NCI-H526 (cell line): ENCODE measurements around the gene DOCK3.
"Not testable (repeated sequence)": the region's sequence is repeated elsewhere in the genome, so short reads cannot be mapped to it uniquely, and the experiment has no call there.

Experiments used
- DNase-seq, 2 experiments: peaks; one replicate each; lab custom pipeline; 2025; lab: John Stamatoyannopoulos, UW

DOCK3 gene

DNA sequence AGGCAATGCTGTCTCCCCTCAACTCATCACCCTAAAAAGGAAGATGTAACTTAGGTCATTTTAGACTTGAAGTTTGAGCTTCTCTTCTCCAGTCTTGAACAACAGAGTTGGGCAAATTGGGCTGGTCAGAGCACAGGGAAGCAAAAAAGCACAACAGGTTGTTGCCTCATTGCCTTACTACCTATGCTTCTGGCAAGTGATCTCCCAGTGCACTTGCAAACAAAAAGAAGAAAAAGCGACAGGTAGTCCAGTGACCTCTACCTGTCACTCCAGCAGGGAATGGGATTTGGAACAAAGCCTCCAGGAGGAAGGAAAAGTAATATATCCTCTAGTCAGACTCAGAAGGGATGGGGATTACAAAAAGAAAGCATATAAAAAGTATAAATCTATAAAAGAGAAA lies 550.1 kb downstream of the DOCK3 start:
- DNase-seq, result no peak

DNA sequence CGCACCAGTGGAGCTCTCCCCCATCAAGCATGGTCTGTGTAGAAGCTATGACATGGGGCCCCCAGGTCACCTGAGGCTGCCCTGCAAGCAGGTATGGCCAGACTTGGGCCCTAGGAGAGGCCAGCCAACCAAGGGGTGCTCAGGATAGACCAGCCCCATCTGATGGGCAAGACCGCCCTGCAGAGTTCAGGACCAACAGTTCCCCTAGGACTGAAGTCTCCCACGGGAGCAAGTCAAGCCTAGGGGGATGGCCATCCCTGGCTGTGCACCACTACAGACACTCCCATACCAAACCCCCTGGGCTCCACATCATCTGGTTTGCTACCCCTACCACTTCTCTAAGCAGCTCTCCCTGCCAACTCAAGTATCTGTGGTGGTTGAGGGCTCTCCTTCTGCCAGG lies 568.2 kb downstream of the DOCK3 start:
- DNase-seq, result no peak

DNA sequence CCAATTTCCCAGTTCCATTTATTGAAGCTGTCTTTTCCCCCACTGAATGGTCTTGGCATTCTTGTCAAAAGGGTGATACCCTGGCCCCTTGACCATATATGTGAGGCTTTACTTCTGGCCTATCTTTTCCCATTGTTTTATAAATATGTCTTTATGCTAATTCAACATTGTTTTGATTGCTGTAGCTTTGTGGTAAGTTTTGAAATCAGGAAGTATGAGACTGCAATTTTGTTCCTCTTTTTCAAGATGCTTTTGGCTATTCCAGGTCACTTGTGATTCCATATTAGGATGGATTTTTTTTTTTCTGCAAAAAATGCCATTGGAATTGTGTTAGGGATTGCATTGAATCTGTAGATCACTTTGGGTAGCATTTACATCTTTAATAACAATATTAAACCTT lies 569.2 kb downstream of the DOCK3 start:
- DNase-seq, result no peak

DNA sequence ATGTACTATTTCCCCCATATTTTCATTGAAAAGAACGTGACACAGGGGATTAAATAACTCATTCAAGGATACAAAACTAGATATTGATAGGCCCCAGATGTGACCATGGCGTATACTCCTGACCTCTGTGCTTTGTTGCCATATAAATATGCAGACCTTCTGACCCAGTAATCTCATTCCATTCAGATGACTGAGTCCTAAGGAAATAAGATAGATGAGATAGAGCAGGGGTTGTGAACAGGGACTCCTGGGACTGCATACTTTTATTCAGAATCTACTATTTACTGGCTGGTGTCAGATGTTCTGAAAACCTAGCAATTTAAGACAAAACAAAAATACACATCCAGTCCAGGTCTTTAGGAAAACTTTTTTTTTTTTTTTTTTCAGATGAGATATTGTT lies 571.1 kb downstream of the DOCK3 start:
- no peak for DNase-seq

DNA sequence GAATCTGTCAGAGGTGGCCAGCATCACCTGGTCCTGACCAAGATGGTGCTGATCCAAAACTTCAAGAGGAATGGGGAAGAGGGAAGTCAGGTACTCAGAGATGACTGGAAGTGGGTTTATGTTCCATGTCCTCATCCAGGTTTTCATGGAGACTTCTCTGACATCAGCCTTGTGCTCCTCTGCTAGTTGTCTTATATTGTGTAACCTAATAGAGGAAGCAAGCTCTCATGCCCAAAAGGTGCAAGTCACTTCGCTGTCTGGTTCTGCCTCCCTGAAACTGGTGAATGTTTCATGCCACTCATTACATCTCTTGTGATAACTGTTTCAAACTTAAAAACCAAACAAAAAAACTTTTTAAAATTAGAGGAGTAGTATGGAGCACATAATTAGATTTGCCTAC lies 583.1 kb downstream of the DOCK3 start:
- no peak for DNase-seq

DNA sequence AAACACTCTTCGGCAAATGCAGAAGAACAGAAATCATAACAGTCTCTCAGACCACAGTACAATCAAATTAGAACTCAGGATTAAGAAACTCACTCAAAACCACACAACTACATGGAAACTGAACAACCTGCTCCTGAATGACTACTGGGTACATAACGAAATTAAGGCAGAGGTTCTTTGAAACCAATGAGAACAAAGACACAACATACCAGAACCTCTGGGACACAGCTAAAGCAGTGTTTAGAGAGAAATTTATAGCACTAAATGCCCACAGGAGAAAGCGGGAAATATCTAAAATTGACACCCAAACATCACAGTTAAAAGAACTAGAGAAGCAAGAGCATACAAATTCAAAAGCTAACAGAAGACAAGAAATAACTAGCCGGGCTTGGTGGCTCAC lies 589.4 kb downstream of the DOCK3 start:
- not testable (repeated sequence) for DNase-seq

DNA sequence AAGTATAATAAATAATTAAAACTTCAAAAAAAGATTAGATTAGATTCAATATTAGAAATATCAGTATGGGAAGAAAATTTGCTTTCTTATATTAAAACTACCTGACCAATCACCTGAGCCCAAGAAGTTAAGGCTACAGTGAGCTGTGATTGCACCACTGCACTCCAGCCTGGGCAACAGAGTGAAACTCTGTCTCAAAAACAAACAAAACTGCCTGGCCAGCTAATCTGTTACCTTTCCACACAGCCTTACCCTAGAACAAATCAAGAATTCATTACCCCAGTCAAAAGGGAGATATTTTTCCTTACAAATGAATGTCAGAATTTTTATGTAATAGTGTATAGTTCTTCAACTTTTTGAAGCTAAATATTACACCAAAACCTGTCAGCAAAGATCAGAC lies 593.4 kb downstream of the DOCK3 start:
- DNase-seq, result no peak

DNA sequence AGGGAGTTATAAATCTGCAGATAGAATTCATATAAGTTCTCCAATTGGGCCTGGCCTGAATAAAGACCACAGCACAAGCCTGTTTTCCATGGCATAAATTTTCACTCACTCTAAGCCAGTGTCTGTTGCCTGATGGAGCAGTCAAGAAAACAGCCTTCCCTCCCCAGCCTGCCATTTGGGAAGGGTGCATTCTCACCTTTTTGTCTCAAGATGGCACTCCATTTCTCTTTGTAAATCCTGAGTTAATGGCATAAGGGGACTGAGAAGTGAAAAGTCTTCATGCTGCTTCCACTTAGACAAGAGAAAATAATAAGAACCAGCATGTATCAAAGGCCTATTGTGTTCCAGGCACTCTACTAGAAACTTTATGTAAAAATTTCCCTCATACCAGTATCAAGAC lies 594.7 kb downstream of the DOCK3 start:
- no peak for DNase-seq

DNA sequence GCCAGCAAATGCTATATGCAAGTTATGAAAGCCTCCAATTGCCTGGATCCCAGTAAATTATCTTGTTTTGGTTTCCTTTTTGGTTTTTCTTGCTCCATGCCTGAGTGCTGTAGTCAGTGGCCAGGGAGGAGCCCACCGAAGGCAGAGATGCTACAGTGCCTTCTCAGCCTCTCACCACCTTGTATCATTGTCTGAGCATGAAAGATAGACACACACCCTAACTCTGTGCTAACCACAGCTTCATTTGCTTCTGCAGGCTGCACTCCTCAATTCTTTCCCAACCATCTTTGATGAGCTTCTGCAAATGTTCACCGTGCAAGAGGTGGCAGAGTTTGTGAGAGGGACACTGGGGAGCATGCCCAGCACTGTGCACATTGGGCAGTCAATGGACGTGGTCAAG lies 595.8 kb downstream of the DOCK3 start:
- DNase-seq, result no peak

DNA sequence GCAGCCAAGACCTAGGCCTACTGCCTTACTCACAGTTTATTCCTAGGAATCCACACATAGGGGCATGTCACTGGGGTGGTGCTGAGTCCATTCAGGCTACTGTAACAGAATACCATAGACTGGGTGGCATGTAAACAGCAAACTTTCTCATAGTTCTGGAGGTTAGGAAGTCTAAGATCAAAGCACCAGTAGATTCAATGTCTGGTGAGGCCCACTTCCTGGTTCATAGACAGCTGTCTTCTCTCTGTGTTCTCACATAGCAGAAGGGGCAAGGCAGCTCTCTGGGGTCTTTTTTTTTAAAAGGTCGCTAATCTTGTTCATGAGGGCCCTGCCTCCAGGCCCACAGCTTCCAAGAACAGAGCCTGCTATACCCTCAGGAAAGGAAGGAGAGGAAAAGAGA lies 596.4 kb downstream of the DOCK3 start:
- DNase-seq, result no peak

DNA sequence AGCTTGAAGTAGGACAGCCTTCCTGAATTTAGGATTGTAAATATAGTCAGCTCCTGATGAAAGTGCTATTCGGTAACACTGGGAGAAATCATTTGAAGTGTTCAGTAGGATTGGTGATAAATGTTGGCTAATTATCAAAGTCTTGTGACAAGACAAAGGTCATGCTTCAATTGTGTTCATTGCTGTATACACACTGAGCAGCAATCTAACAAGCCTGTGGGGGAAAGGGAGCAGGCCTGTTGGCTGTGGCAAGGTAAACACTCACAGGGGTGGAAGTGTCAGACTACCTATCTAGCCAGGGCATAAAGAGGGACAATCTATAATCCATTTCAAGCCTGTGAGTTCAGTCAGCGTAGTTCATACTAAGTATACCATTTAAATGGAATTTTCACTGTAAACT lies 599.3 kb downstream of the DOCK3 start:
- no peak for DNase-seq

DNA sequence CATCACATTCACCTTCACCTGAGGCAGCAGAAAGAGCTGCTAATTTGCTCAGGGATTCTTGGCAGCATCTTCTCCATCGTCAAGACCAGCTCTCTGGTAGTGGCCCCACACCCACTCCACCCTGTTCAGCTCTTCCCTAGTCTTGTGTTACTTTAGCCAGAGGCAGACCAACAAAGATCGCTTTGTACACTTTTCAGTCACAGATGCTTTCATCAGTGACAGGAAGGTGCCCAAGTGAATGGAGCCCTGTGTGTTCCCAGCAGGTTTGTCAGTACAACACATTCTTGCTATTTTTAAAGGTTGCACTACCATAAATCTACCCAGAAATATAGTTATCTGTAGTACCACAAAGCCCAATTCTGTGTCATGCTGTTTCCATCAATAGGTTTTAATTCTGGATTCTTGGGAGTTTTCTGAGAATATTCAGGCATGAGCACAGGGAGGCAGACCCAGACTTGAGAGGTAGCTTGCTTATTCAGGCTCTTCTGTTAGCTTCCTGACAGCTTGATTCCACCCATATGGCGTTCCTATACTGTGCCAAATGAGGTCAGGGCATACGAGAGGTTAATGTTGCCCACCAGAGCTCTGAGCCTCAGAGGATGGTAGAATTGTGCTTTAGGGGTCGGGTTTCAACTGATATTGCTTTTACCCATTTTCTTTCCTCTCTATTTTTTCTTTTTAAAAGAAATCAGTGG lies 600.5 kb downstream of the DOCK3 start:
- DNase-seq, result no peak

DNA sequence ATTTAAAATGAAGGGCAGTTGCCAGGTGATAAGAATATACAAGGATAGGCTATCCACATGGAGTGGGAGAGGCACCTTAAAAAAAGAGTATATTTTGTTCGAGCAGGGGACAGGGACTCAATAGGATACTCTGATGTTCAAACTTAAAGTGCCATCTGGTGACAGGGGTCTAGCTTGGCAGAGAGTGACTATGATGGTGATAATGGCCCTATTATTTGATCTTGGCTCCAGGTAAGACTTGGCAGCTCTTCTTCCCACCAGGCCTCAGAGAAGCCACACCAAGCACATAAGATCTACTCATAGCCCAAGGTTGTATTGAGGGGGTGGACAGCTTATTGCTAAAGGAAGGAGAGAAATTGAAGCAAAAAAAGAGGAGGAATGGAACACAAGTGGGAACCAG lies 601.3 kb downstream of the DOCK3 start:
- DNase-seq, result no peak

DNA sequence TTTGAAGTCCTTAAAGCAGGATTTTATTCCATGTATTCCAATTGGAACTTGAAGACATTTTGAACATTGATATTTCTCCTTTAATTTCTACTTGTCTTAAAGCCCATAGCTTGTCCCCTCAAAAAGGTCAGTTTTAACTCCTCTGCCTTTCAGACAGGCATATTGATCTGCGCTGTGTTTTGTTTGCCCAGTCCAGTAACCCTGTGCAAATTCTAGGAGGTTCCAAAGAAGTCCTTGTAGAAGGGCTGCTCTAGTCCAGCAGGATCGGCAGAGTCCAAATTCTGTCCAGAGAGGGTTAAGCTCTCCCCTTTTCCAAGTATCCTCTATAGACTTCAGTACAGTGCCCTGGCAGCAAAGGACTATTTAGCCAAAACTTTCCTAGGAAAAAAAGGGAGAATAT lies 604.7 kb downstream of the DOCK3 start:
- DNase-seq, result no peak

DNA sequence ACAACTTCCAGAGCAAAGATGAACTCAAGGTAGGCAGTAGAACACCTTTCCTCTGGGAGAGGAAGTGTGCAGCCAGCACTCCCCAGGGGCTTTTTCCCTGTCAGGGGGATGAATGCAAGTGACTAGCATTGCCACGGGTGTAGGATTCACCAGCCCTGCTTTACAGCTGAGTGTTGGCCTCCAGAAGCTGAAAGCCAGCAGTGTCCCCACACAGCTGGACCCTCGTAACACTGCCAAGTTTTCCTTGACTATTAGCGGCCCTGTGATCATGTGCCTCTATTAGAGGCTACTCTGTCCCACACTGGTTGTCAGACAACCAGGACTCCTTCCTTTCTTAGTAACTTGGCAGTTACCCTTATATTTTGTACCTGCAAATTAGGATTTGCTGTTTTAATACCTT lies 605.4 kb downstream of the DOCK3 start:
- no peak for DNase-seq

DNA sequence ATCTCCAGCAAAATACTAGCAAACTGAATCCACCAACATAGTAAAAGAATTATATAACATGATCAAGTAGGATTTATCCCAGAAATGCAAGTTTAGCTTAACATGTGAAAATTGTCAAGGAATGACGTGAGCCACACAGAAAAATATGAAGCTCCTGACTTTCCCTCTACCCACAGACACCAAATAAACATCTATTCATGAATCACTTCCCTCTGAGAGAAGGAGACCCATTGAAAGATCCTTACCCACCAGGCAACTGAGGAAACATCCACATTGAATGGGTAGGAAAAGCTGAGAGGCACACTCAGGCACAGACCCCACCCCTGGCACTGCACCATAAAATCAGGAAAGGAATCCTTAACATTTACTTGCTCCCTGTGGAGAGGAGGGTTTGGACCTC lies 608.2 kb downstream of the DOCK3 start:
- DNase-seq, result no peak

DNA sequence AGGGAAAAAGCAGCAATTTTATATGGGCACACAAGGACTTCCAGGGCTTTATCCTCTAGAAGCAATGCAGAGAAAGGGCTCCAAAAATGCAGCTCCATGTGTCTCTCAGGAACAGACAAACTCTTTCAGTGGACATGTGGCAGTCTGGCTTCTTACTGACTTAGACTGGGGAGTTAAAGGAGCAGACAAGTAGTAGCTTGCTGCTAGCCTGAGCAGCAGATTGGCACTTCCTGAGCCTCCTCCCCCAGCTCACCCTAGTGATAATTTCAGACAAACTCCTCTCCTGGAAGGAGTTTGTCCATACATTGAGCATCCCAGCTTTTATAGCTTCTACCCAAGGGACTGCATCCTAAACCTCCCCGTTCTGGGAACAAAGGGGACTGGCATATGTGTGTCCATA lies 608.7 kb downstream of the DOCK3 start:
- no peak for DNase-seq

DNA sequence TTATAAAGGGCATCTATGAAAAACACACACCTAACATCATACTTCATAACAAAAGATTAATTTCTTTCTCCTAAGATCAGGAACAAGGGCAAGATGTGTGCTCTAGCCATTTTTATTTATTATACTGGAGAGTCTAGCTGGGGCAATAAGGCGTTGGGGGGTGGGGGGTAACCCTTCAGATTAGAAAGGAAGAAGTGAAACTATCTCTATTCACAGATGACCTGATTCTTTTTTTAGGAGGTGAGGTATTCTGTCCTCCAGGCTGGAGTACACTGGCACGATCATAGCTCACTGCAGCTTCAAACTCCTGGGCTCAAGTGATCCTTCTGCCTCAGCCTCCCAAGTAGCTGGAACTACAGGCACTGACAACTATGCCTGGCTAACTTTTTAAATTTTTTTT lies 620.9 kb downstream of the DOCK3 start:
- no peak for DNase-seq

DNA sequence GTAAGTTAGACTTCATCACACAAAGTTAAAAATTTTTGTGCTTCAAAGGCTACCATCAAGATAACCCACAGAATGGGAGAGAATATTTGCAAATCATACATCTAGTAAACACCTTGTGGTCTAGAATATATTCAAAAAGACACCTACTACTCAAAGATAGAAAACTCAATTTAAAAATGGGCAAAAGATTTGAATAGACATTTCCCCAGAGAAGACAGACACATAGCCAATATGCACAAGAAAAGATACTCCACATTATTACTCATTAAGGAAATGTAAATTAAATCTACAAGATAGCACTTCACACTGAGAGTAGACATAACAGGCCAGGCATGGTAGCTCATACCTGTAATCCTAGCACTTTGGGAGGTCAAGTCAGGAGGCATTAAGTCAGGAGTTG lies 622.6 kb downstream of the DOCK3 start:
- DNase-seq, result no peak

DNA sequence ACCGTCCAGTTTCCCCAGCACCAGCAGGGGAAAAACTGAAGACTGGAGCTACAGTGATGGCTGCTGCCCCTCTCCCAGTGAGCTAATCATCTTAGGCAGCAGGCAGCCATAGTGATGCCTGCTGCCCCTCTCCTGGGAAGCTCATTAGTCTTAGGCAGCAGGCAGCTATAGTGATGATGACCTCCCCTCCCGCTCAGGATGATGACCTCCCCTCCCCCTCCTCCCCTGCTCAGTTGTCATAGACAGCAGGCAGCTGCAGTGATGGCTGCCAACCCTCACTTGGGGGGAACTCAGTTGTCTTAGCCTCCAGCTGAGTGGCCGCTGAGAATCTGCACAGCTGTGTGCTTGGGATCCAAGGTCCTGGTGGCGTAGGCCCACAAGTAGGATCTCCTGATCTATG lies 629.5 kb downstream of the DOCK3 start:
- DNase-seq, result no peak

DNA sequence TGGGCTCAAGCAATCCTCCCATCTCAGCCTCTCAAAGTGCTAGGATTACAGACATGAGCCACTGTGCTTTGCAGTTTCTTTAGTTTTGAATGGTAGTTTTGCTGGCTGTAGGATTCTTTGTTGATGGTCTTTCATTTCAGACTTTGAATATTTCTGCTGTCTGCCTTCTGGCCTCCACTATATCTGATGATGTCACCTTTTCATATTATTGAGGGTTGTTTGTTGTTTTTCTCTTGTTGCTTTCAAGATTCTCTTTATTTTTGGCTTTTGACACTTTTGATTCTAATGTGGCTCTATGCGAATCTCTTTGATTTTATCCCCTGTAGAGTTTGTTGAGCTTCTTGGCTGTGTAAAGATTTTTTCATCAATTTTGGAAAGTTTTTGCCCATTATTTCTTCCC lies 631.4 kb downstream of the DOCK3 start:
- DNase-seq, result no peak

DNA sequence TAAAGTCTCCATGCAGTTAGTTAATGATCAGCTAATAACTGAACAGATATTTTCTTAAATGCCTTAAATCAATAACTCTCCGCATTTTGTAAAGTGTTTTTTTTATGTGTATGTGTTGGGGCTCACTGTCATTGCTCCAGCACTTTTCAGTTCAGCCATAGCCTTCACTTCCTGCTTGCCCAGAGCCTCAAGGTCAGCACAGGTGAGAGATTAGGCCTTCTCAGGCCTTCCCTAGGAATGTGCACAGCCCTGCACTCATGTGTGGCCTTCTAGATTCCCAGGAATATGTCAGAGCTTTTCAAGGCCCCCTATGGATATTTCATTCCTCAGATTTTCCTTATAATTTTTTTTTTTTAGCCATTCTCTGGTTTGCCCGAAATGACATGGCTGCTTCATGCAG lies 632.7 kb downstream of the DOCK3 start:
- DNase-seq, result no peak

DNA sequence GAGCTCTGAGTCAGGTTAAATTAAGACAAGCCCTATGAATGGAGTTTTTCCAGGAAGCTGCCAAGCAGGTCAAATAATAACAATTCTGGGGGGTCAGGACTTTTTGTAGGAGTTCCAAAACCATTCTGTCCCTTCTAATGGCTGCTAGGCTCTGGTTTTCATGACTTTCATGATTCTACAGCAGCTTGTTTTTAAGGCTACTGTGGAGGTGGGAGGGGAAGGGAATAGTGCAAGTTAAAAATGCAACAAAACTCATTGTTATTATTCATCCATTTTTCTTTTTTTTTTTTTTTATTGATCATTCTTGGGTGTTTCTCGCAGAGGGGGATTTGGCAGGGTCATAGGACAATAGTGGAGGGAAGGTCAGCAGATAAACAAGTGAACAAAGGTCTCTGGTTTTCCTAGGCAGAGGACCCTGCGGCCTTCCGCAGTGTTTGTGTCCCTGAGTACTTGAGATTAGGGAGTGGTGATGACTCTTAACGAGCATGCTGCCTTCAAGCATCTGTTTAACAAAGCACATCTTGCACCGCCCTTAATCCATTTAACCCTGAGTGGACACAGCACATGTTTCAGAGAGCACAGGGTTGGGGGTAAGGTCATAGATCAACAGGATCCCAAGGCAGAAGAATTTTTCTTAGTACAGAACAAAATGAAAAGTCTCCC lies 633.3 kb downstream of the DOCK3 start:
- not testable (repeated sequence) for DNase-seq

DNA sequence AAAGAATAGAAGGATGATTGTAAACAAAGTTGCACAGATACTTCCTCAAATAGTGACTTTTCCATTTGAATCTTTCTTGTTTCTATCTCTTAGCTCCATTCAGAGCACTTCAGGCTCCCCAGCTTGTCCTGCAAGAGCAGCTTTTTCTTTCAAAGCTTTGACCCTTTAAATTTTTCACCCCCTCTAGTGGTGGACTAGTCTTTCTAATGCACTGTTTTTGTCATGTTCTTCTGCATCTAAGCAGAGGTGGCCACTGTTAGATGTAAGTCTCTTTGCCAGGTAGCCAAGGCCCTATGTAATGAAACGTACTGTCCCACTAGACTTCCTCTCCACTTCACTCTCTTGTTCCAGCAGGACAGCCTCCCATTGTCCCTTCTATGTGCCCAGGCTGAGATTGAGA lies 636.3 kb downstream of the DOCK3 start:
- peak; percentile 1 to 36 for DNase-seq
